HG02678 (cell line): ENCODE results near the gene ZNF487.
"Not testable (repeated sequence)": the region's sequence is repeated elsewhere in the genome, so short reads cannot be mapped to it uniquely, and the experiment has no call there.

Experiments
- ATAC-seq: cut with Tn5 transposase; IDR thresholded peaks from one replicate; pipeline ENCODE4 v1.9.1; 2021; ENCODE audit warnings: mild to moderate bottlenecking, moderate library complexity; ENCODE audit not compliant: unreplicated experiment

ZNF487 gene

GRCh38 chr10:43403911-43404703, 32.8 kb upstream of the ZNF487 start:
- no peak for ATAC-seq

GRCh38 chr10:43404704-43405084, 32.2 kb upstream of the ZNF487 start:
- no peak for ATAC-seq

- ATAC-seq, result peak; percentile 34
Measured at GRCh38 chr10:43407148-43407575, 29.7 kb upstream of the ZNF487 start.

- ATAC-seq, result peak; percentile 48
Measured at GRCh38 chr10:43407576-43408330, 29.2 kb upstream of the ZNF487 start.

- ATAC-seq, result no peak
Measured at GRCh38 chr10:43408331-43408709, 28.6 kb upstream of the ZNF487 start.

GRCh38 chr10:43408710-43409384, 28.1 kb upstream of the ZNF487 start, which contains the start of gene HNRNPF:
Gene HNRNPF (minus strand): TSS chr10:43409186. CDS start chr10:43387884, 21,302 bp downstream.
- peak; percentile 74 for ATAC-seq

- ATAC-seq, result no peak
Measured at GRCh38 chr10:43409385-43410109, 27.4 kb upstream of the ZNF487 start.

GRCh38 chr10:43410345-43410744, 26.6 kb upstream of the ZNF487 start:
- ATAC-seq, result no peak

- no peak for ATAC-seq
Measured at GRCh38 chr10:43411536-43411935, 25.4 kb upstream of the ZNF487 start.

GRCh38 chr10:43415544-43415943, 21.4 kb upstream of the ZNF487 start:
- no peak for ATAC-seq

GRCh38 chr10:43417950-43418768, 18.8 kb upstream of the ZNF487 start:
- ATAC-seq, result no peak

GRCh38 chr10:43419997-43420368, 16.9 kb upstream of the ZNF487 start:
- ATAC-seq, result no peak

- peak; percentile 86 for ATAC-seq
Measured at GRCh38 chr10:43420369-43421200, 16.3 kb upstream of the ZNF487 start.

- no peak for ATAC-seq
Measured at GRCh38 chr10:43421201-43421507, 15.8 kb upstream of the ZNF487 start.

GRCh38 chr10:43421519-43421918, 15.4 kb upstream of the ZNF487 start:
- ATAC-seq, result no peak

GRCh38 chr10:43421944-43422343, 15.0 kb upstream of the ZNF487 start:
- not testable (repeated sequence) for ATAC-seq

GRCh38 chr10:43424416-43424815, 12.5 kb upstream of the ZNF487 start:
- no peak for ATAC-seq

- ATAC-seq, result not testable (repeated sequence)
Measured at GRCh38 chr10:43426476-43426875, 10.4 kb upstream of the ZNF487 start.

- ATAC-seq, result peak; percentile 79
Measured at GRCh38 chr10:43427166-43427825, 9.6 kb upstream of the ZNF487 start.
